Stimulated activated CD8-positive, alpha-beta memory T cell treated with anti-CD3 and anti-CD28 coated beads, Interleukin-7, amount 100 ng/mL, for 1 hour (primary cell): ENCODE measurements around the gene SGO2.

Experiments used
- DNase-seq, 2 donors: peaks; one replicate each; pipeline ENCODE4 v3.0.0-alpha.2; 2020; ENCODE audit warnings: low read depth in 2 of 2

SGO2 gene

GRCh38 chr2:200525882-200526651 is at the start of gene SGO2:
SGO2 (plus strand) TSS chr2:200526207; CDS start chr2:200532976, 6,769 bp downstream.
- peak; percentile 90 to 91 for DNase-seq

- no peak for DNase-seq
Measured at GRCh38 chr2:200476836-200477235, 49.2 kb upstream of the SGO2 start.

- DNase-seq: no peak
Measured at GRCh38 chr2:200477667-200478131, 48.3 kb upstream of the SGO2 start.

- DNase-seq: no peak
Measured at GRCh38 chr2:200479692-200480265, 46.2 kb upstream of the SGO2 start.

- no peak for DNase-seq
Measured at GRCh38 chr2:200482194-200482593, 43.8 kb upstream of the SGO2 start.

GRCh38 chr2:200483729-200484198 is 42.2 kb upstream of the SGO2 start:
- DNase-seq: no peak

- DNase-seq: no peak
Measured at GRCh38 chr2:200484934-200485333, 41.1 kb upstream of the SGO2 start.

GRCh38 chr2:200486529-200486928 is 39.5 kb upstream of the SGO2 start:
- no peak for DNase-seq

GRCh38 chr2:200488169-200488568 is 37.8 kb upstream of the SGO2 start:
- no peak for DNase-seq

- no peak for DNase-seq
Measured at GRCh38 chr2:200490001-200490400, 36.0 kb upstream of the SGO2 start.

- DNase-seq: no peak
Measured at GRCh38 chr2:200492656-200493055, 33.4 kb upstream of the SGO2 start.

- DNase-seq: no peak
Measured at GRCh38 chr2:200494048-200494447, 32.0 kb upstream of the SGO2 start.

GRCh38 chr2:200496696-200497095 is 29.3 kb upstream of the SGO2 start:
- DNase-seq: no peak

- DNase-seq: no peak
Measured at GRCh38 chr2:200498402-200499162, 27.4 kb upstream of the SGO2 start.

GRCh38 chr2:200502196-200502595 is 23.8 kb upstream of the SGO2 start:
- DNase-seq: no peak

- no peak for DNase-seq
Measured at GRCh38 chr2:200506679-200507078, 19.3 kb upstream of the SGO2 start.

GRCh38 chr2:200507179-200507578 is 18.8 kb upstream of the SGO2 start:
- no peak for DNase-seq

- no peak for DNase-seq
Measured at GRCh38 chr2:200509235-200509611, 16.8 kb upstream of the SGO2 start.

GRCh38 chr2:200509612-200510433 is 16.2 kb upstream of the SGO2 start, which contains the start of gene KCTD18:
KCTD18 (minus strand) TSS chr2:200510068; CDS start chr2:200507016, 3,052 bp downstream.
- DNase-seq: peak; percentile 80 to 82

- DNase-seq: no peak
Measured at GRCh38 chr2:200515155-200515554, 10.9 kb upstream of the SGO2 start.

- DNase-seq: no peak
Measured at GRCh38 chr2:200523158-200523557, 2.8 kb upstream of the SGO2 start.

- DNase-seq: no peak
Measured at GRCh38 chr2:200523604-200524003, 2.4 kb upstream of the SGO2 start.
